Activated CD4-positive, alpha-beta memory T cell treated with anti-CD3 and anti-CD28 coated beads, Interleukin-2, amount 10 ng/mL, durations not matched to agents 7 days and 5 days (primary cell): ENCODE results near the gene SLC2A10. TPM values are rescaled to one million over a fixed set of nuclear protein-coding genes. Genes with fewer than 3 reads are reported as not detected.

Source experiments
- CTCF ChIA-PET: fragments of 350-600 bp; sonication (Branson Sonifier 250); formaldehyde crosslinking; loops from one replicate; lab custom pipeline; 2021; ENCODE audit warnings: antibody characterized with exemption, inconsistent platforms; lab: Charles Lee
- POLR2A ChIA-PET: fragments of 350-600 bp; sonication (Branson Sonifier 250); formaldehyde crosslinking; loops from one replicate; lab custom pipeline; 2021; ENCODE audit warnings: antibody characterized with exemption; lab: Charles Lee
- DNase-seq: peaks from one replicate; pipeline ENCODE4 v3.0.0-alpha.2; 2020
- H3K27ac Mint-ChIP-seq: one replicate; pipeline ENCODE4 v1.8.0; 2021; ENCODE audit warnings: mild to moderate bottlenecking, mixed read lengths
- H3K27me3 Mint-ChIP-seq: one replicate; pipeline ENCODE4 v1.8.0; 2021; ENCODE audit warnings: mixed read lengths
- H3K36me3 Mint-ChIP-seq: one replicate; pipeline ENCODE4 v1.8.0; 2021; ENCODE audit warnings: low read depth, mixed read lengths
- H3K4me1 Mint-ChIP-seq: one replicate; pipeline ENCODE4 v1.8.0; 2021; ENCODE audit warnings: mixed read lengths
- H3K4me3 Mint-ChIP-seq: one replicate; pipeline ENCODE4 v1.8.0; 2021; ENCODE audit warnings: mild to moderate bottlenecking, mixed read lengths
- H3K9me3 Mint-ChIP-seq: one replicate; pipeline ENCODE4 v1.8.0; 2021; ENCODE audit warnings: mixed read lengths
- total RNA-seq, 2 experiments: library from RNA; stranded (reverse); gene quantifications; one replicate each; pipeline ENCODE4 v1.2.3, GENCODE V29; 2021

The SLC2A10 gene
- total RNA-seq, 2 experiments from 2014 or later, result not detected

DNA sequence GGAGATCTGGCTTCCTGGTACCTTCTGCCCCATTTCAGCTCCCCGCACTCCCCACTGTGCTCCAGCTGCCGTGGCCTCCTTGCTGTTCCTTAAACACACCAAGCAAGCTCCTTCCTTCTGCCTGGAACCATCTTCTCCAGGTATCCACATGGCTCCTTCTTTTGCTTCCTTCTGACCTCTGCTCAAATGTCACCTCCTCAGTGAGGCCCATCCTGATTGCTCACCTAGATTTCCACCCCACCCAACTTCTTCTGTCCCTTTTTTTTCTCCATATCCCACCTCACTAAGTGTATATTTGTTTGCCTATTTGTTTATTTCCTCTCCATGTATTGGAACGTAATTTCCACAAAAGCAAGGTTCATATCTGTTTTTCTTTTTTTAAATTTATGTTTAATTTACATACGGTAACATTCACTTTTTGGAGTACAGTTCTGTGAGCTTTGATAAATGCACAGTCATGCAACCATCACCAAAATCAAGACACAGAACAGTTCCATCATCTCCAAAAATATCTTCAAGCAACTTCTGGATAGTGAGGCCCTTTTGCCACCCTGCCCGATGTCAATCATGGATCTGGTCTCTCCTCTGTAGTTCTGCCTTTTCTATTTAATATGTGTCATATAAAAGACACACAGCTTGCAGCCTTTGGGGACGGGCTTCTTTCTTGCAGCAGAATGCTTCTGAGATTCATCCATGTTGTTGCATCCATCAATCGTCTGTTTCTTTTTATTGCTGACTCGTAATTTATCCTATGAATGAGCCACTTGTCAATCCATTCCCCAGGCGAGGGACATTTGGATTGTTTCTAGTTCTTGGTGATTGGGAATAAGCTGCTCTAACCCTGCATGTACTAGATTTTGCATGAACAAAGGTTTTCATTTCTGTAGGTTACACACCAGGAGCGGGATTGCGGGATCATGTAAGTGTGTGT is 46.3 kb downstream of the SLC2A10 start:
- peaks cover 21% of the 10 kb centered on the region for H3K27me3 Mint-ChIP-seq
- H3K4me1 Mint-ChIP-seq, result peaks cover 2% of the 10 kb centered on the region
- no peaks in the 10 kb centered on the region for H3K36me3 Mint-ChIP-seq
- POLR2A ChIA-PET, result interaction anchor here (0.7 kb wide), 1 partner anchor 1454 kb away, joined by 3 read pairs; no protein-coding TSS in a partner anchor
- DNase-seq, result no peak
- CTCF ChIA-PET, result interaction anchor here (0.5 to 3.5 kb wide), 6 partner anchors 11 to 629 kb away, joined by 3 to 17 read pairs (median 4); partner anchors contain the start of gene ZMYND8
- no peak overlapping the region for H3K27ac Mint-ChIP-seq
- H3K4me3 Mint-ChIP-seq, result no peak overlapping the region
- H3K9me3 Mint-ChIP-seq, result no peaks in the 10 kb centered on the region

DNA sequence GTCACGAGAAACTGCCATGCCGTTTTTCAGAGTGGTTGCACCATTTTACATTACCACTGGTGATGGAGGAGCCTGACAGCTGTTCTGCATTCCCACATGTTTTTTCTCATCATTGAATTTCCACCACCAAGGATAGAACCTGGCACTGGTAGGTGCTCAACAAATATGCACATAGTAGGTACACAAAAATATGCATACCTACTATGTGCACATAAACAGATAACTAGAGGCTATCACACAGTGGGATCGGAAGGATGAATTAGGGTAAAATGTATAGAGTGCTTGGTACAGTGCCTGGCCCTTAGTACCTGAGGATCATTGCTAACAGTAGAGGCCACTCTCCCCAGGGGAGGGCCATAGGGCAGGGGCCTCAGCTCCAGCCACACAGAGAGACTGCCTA is 47.0 kb downstream of the SLC2A10 start:
- POLR2A ChIA-PET, result no interaction called here
- peaks cover 2% of the 10 kb centered on the region for H3K4me1 Mint-ChIP-seq

DNA sequence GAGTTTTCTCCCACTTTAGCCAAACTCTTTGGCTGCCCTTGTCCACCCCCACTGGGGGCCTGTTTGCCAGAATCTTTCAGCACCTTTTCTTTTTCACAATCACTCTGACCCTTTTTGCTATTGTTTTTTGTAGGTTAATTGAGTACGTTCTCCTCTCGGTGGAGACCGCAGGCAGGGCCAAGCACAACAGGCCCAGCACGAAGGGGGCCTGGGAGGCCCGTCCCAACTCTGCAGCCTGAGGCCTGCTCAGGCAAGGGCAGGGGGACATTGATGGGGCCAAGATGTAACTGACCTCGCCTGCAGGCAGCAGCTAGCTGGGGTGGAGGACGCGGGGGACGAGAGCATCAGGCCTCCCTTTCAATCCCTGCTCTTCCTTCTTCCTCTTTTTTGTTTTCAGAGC is 47.7 kb downstream of the SLC2A10 start:
- ChIA-PET POLR2A (no interaction called here), CTCF (interaction anchor here (1.4 to 1.6 kb wide), 2 partner anchors 10 to 263 kb away, joined by 4 read pairs; no protein-coding TSS in a partner anchor)
- peaks cover 2% of the 10 kb centered on the region for H3K4me1 Mint-ChIP-seq
- H3K27ac Mint-ChIP-seq, result no peak overlapping the region
- H3K4me3 Mint-ChIP-seq, result no peak overlapping the region
- H3K27me3 Mint-ChIP-seq, result peaks cover 18% of the 10 kb centered on the region
- no peak for DNase-seq
- H3K36me3 Mint-ChIP-seq, result no peaks in the 10 kb centered on the region
- no peaks in the 10 kb centered on the region for H3K9me3 Mint-ChIP-seq

More for the DNA sequence above, 47.0 kb downstream of the SLC2A10 start:
- Mint-ChIP-seq H3K9me3 (no peaks in the 10 kb centered on the region), H3K27me3 (peaks cover 20% of the 10 kb centered on the region), H3K4me3 (no peak overlapping the region), H3K27ac (no peak overlapping the region), H3K36me3 (no peaks in the 10 kb centered on the region)
- CTCF ChIA-PET, result no interaction called here
- DNase-seq, result no peak

DNA sequence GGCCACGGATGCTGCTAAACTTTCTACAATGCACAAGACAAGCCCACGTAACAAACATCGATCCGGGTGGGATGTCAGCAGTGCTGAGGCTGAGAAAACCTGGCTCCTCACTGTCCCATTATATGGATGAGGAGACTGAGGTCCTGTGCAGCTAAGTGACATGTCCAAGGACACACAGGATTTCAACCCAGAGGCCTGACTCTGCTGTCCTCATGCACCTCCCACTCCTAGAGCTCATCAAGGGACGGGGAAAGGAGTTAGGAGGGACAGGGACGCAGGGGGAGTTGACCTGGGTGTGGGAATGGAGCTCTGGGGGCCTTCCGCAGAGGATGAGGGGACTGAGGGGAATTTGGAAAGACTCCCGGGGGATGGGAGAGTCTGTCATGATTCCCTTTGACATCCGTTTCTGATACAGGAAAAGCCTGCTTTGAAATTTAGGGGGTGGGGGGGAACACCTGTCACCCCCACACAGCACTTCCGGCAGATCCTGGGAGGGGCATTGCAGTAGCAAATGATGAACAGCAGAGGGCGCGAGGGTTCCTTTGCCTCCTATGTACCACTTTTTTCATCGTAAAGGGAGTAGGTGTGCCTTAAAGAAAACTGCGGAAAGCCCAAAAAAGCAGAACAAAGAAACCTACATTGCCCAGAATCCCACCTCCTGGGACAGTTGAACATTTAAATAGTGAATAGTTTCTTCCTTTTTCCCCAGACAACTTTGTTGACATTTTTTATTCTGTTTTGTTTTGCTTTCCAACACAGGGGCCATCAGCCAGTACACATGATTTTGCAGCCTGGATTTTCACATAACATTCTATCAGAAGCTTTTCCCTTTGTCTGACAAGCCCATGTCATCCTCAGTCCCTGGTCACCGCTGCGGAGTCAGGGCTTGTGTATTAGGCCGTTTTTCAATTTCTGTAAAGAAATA is 48.6 kb downstream of the SLC2A10 start:
- H3K9me3 Mint-ChIP-seq, result no peaks in the 10 kb centered on the region
- no peak overlapping the region for H3K27ac Mint-ChIP-seq
- peaks cover 14% of the 10 kb centered on the region for H3K27me3 Mint-ChIP-seq
- no peak overlapping the region for H3K4me3 Mint-ChIP-seq
- H3K4me1 Mint-ChIP-seq, result peaks cover 2% of the 10 kb centered on the region
- POLR2A ChIA-PET, result no interaction called here
- peak; percentile 67 for DNase-seq
- H3K36me3 Mint-ChIP-seq, result no peaks in the 10 kb centered on the region
- CTCF ChIA-PET, result interaction anchor here (1.0 to 1.8 kb wide), 6 partner anchors 9 to 439 kb away, joined by 3 to 4 read pairs (median 4); no protein-coding TSS in a partner anchor

DNA sequence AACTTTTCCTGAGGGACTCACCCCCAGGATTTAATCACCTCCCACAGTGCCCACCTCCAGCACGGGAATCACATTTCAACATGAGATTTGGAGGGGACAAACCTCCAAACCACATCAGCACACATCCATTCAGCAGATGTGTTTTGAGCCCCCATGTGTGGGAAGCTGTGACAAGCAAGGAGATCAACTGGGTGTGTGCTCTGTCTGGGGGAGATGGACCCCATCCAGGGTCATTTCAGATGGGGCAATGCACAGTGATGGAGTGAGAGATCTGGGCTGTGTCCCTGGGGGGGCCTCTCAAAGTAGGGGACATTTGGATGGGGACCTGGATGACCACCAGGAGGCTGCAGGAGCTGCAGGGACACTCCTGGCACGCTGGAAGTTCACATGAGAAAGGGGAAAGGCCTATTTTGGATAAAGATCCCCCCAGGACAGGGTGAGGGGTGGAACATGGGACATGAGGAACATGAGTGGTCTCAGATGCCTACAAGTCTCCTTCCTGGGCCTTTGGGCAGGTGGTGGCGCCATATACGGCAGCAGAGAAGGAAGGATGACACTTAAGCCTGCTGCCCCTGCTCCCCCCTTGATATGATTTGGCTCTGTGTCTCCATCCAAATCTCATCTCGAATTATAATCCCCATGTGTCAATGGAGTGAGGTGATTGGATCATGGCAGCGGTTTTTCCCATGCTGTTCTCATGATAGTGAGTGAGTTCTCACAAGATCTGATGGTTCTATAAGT is 49.6 kb downstream of the SLC2A10 start:
- Mint-ChIP-seq H3K4me1 (peaks cover 2% of the 10 kb centered on the region), H3K36me3 (no peaks in the 10 kb centered on the region), H3K27ac (no peak overlapping the region), H3K27me3 (peaks cover 16% of the 10 kb centered on the region), H3K4me3 (no peak overlapping the region), H3K9me3 (no peaks in the 10 kb centered on the region)
- ChIA-PET CTCF (interaction anchor here (1.3 to 1.8 kb wide), 4 partner anchors 8 to 437 kb away, joined by 3 to 4 read pairs (median 4); no protein-coding TSS in a partner anchor), POLR2A (no interaction called here)
- no peak for DNase-seq

DNA sequence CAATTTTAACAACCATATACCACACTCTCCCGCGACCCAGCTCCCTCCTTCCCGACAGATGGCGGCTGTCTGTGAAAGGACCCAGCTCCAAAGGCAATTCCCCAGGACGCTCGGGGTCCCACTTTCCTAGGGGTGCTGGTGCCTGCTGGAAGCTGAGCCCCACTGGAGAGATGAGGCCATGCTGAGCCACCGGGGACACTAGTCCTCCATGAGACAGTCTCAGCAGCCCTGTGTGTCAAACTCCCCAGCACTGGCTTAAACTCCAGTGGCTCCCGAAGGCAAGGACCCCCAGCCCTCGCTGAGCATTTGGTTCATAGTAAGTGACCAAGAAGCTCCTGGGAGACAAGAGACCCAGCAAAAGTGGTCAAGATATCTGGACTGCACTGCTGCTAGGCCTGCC is 52.1 kb downstream of the SLC2A10 start:
- DNase-seq, result no peak
- ChIA-PET POLR2A (no interaction called here), CTCF (no interaction called here)
- no peak overlapping the region for H3K4me3 Mint-ChIP-seq
- H3K9me3 Mint-ChIP-seq, result no peaks in the 10 kb centered on the region
- H3K27ac Mint-ChIP-seq, result no peak overlapping the region
- H3K4me1 Mint-ChIP-seq, result peaks cover 2% of the 10 kb centered on the region
- no peaks in the 10 kb centered on the region for H3K36me3 Mint-ChIP-seq
- peaks cover 13% of the 10 kb centered on the region for H3K27me3 Mint-ChIP-seq

DNA sequence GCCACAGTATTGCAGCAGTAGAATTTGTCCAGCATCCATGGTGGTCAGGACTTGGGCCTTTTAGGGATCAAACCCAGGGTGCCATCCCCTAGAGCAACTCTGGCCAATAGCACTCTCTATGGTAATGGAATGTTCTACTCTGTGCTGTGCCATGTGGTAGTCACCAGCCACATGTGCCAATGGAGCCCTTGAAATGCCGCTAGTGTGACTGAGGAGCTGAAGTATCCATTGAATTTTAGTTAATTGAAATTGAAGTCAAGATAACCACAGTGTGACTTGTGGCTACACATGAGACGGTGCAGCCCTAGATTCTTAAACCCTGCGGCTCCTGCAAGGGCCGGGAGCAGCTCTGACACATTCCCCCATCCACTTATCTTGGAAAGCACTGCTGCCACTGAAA is 54.6 kb downstream of the SLC2A10 start:
- H3K27ac Mint-ChIP-seq, result no peak overlapping the region
- H3K4me3 Mint-ChIP-seq, result no peak overlapping the region
- H3K9me3 Mint-ChIP-seq, result no peaks in the 10 kb centered on the region
- DNase-seq, result no peak
- H3K4me1 Mint-ChIP-seq, result no peaks in the 10 kb centered on the region
- ChIA-PET CTCF (no interaction called here), POLR2A (no interaction called here)
- H3K27me3 Mint-ChIP-seq, result peaks cover 11% of the 10 kb centered on the region
- no peaks in the 10 kb centered on the region for H3K36me3 Mint-ChIP-seq

DNA sequence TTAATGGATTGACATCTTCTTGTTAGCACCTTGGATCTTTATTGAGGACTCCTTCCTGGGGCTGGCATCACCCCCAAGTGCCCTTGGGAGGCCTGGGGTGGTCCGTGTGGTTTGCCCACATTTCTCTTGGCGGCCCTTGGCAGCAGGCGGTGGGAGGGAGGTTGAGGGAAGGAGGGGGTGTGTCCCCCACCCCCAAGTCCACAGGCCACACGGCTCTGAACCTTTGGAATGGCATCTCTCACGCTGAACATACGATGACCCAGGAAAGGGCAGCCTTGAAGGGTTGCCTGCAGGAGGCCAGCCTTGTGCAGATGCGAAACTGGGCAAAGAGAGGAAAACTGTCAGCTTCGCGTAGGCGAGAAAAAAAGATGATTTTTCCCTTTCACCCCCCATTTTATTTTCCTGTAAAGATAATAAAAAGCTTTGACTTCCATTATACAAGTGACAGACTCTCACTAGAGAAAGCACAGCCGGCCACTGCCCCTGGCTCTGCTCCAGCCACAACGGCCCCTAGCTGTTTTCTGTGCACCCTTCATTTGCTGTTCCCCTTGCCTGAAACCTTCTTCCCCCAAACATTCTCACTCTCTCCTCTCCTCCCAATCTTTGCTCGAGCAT is 56.2 kb downstream of the SLC2A10 start:
- no peak for DNase-seq
- CTCF ChIA-PET, result no interaction called here
- Mint-ChIP-seq H3K9me3 (no peaks in the 10 kb centered on the region), H3K4me1 (no peaks in the 10 kb centered on the region), H3K27ac (no peak overlapping the region), H3K4me3 (no peak overlapping the region), H3K27me3 (peaks cover 7% of the 10 kb centered on the region), H3K36me3 (no peaks in the 10 kb centered on the region)
- POLR2A ChIA-PET, result no interaction called here

DNA sequence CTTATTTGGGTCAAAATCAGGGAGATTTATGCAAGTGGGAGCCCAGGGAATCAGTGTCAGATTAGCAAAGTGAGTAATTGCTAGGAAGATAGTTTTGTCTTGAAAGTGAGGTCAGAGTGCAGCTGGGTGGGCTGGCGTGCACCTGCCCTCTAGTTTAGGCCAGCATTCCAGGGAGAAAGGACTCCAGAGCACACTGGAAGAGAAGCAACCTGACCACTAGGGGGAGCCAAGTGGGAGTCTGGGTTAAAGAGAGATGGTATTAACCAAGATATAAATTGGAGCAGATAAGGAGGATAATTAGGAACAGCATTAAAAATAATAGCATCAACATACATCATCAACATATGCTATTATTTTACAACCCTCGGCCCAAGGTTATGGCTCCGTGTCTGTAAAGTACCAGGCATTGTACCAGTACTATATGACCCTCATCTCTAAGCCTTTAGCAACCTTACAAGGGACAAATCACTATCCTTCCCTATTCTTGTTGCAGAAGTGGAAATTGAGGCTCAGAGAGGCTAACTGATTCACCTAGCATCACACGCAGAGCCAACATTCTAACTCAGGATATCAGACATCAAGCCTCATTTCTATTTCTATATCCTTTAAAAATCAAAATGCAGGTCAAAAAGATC is 57.8 kb downstream of the SLC2A10 start:
- Mint-ChIP-seq H3K9me3 (no peaks in the 10 kb centered on the region), H3K27ac (no peak overlapping the region), H3K36me3 (no peaks in the 10 kb centered on the region), H3K4me1 (no peaks in the 10 kb centered on the region), H3K27me3 (peaks cover 7% of the 10 kb centered on the region), H3K4me3 (no peak overlapping the region)
- ChIA-PET POLR2A (no interaction called here), CTCF (interaction anchor here (0.9 to 1.0 kb wide), 2 partner anchors 9 to 10 kb away, joined by 3 to 4 read pairs; no protein-coding TSS in a partner anchor)
- DNase-seq, result peak; percentile 32

DNA sequence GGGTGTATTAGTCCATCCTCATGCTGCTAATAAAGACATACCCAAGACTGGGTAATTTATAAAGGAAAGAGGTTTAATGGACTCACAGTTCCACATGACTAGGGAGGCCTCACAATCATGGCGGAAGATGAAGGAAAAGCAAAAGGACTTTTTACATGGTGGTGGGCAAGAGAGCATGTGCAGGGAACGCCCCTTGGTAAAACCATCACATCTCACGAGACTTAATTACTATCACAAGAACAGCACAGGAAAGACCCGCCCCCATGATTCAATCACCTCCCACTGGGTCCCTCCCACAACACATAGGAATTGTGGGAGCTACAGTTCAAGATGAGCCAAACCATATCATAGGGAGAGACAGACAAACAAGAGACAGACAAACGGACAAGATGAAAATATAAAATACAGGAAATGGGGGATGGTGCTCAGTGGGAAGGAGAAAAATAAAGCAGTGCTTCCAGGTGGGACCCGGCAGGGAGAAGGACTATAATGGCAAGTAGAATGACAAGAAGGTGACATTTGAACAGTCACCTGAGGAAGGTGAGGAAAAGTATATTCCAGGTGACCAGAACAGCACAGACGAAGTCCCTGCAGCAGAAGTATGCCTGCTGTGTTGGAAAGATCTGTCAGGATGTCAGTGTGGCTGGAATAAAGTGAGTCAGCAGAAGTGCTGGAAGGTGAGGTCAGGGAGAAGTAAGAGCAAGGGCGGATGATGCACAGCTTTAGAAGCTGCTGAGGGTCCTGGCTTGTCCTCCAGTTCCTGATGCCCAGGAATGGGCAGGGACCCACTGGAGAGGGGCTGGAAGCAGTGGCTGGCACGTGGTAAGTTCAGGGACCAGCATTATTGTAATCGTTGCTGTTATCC is 61.1 kb downstream of the SLC2A10 start:
- Mint-ChIP-seq H3K36me3 (no peaks in the 10 kb centered on the region), H3K27me3 (peaks cover 17% of the 10 kb centered on the region), H3K27ac (no peak overlapping the region), H3K4me1 (no peaks in the 10 kb centered on the region), H3K9me3 (no peaks in the 10 kb centered on the region), H3K4me3 (no peak overlapping the region)
- DNase-seq, result no peak
- CTCF ChIA-PET, result no interaction called here
- POLR2A ChIA-PET, result no interaction called here

DNA sequence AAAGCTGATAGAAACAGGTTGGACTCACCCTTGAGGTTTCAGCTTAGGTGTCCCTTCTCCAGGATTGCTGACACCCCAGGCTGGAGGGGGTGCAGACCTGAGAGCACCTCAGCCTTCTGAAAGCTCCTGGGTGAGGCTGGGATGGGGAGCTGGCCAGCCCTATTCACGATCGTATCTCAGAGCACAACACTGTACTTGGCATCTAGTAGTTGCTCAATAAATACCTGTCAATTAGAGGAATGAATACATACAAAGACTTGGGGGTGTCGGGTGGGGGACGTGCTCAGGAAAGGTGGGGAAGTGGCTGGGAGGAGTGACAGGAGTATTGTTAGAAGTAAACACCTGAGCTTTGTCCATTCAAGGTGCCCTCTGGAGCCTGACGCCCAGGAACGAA is 61.7 kb downstream of the SLC2A10 start:
- H3K27ac Mint-ChIP-seq, result no peak overlapping the region
- ChIA-PET POLR2A (no interaction called here), CTCF (no interaction called here)
- no peaks in the 10 kb centered on the region for H3K36me3 Mint-ChIP-seq
- DNase-seq, result no peak
- no peak overlapping the region for H3K4me3 Mint-ChIP-seq
- H3K9me3 Mint-ChIP-seq, result no peaks in the 10 kb centered on the region
- H3K27me3 Mint-ChIP-seq, result peaks cover 18% of the 10 kb centered on the region
- no peaks in the 10 kb centered on the region for H3K4me1 Mint-ChIP-seq
